Esophagus muscularis mucosa (tissue), 4 donors: ENCODE measurements around the gene ITPR2. TPM values are rescaled to one million over a fixed set of nuclear protein-coding genes. Genes with fewer than 3 reads are reported as not detected.

Experiments
- DNase-seq: peaks from one replicate; pipeline ENCODE4 v3.0.0-alpha.2; 2017; ENCODE audit errors: extremely low spot score
- H3K27ac ChIP-seq, 4 donors: fragments of 200-600 bp; sonication (generic); replicated peaks in 1 of 4; 1 replicate in 3 of 4; 2 replicates in 1 of 4; pipeline ENCODE4 v1.5.1; 2016 to 2019; ENCODE audit warnings: mild to moderate bottlenecking in 1 of 4
- H3K27me3 ChIP-seq, 4 donors: fragments of 200-600 bp; sonication (generic); one replicate each; pipeline versions ENCODE4 v1.5.1 to v1.6.0; 2016 to 2019
- H3K36me3 ChIP-seq, 4 donors: fragments of 200-600 bp; sonication (generic); one replicate each; pipeline ENCODE4 v1.5.1; 2016 to 2019
- H3K4me1 ChIP-seq, 4 donors: fragments of 200-600 bp; sonication (generic); one replicate each; pipeline ENCODE4 v1.5.1; 2016 to 2019
- H3K4me3 ChIP-seq, 4 donors: fragments of 200-600 bp; sonication (generic); 1 replicate in 2 of 4; 2 replicates in 2 of 4; pipeline ENCODE4 v1.5.1; 2016 to 2019; ENCODE audit warnings: mild to moderate bottlenecking in 4 of 4, moderate library complexity in 1 of 4
- H3K9me3 ChIP-seq, 4 donors: fragments of 200-600 bp; sonication (generic); 1 replicate in 3 of 4; 2 replicates in 1 of 4; pipeline ENCODE4 v1.5.1; 2016 to 2019
- EP300 ChIP-seq: sonication (generic); formaldehyde crosslinking; IDR thresholded peaks from one replicate; pipeline ENCODE4 v1.6.1; 2017; ENCODE audit warnings: antibody characterized with exemption
- POLR2A ChIP-seq: fragments of 450-650 bp; IDR thresholded peaks from one replicate; pipeline ENCODE4 v1.6.1; 2017; ENCODE audit warnings: antibody characterized with exemption, moderate library complexity, mild to moderate bottlenecking, low read depth
- POLR2AphosphoS5 ChIP-seq, 2 donors: sonication (generic); formaldehyde crosslinking; IDR thresholded peaks; one replicate each; pipeline ENCODE4 v1.6.1; 2017; ENCODE audit warnings: antibody characterized with exemption in 2 of 2
- WGBS: methylation state at CpG from one replicate; pipeline ENCODE4 v1.1.5; 2018; 5-methylcytosine and 5-hydroxymethylcytosine counted together
- intact Hi-C: fragments of 100-400 bp; cut with DNase I; formaldehyde crosslinking; loops from one replicate; pipeline ENCODE4 v1.15.1; 2023
- total RNA-seq, 4 donors: library from RNA; depleted of rRNA; stranded (reverse); fragments of >200 nt; gene quantifications; one replicate each; pipeline versions ENCODE4 v1.1.0 to v1.2.1, GENCODE V29; 2016
- TF ChIP-seq, protein P1 (sequence below), 3 experiments: fragments of 200-600 bp in 2 of 3; fragments of 450-650 bp in 1 of 3; sonication (generic) in 2 of 3; IDR thresholded peaks; one replicate each; pipeline ENCODE4 v1.5.1; 2017 to 2019; ENCODE audit warnings: antibody characterized with exemption in 3 of 3, mild to moderate bottlenecking in 2 of 3, moderate library complexity in 1 of 3

Gene ITPR2
- total RNA-seq, 4 donors from 2014 or later: 23.7 to 26.6 (median 25.4) TPM

DNA sequence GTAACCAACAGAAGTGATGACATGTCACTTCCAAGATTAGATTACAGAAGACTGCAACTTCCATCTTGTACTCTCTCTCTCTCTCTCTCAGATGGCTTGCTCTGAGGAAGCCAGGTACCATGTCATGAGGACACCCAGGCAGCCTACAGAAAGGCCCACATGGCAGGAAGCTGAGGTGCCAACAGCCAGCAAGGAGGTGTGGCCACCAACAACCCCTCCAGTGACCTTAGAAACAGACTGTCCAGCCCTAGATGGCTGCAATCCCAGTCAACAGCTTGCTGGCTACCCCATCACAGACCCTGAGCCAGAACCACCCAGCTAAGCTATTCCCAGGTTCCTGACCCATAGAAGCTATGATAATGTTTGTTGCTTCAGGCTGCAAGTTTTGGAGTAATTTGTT, 178.4 kb downstream of the ITPR2 start:
- Histone ChIP-seq H3K27ac (no peak overlapping the region), H3K9me3 (no peaks in the 10 kb centered on the region), H3K27me3 (no peaks in the 10 kb centered on the region), H3K4me1 (peaks cover 0 to 11% (median 9%) of the 10 kb centered on the region in 4 donors), H3K36me3 (peaks cover 0 to 45% (median 31%) of the 10 kb centered on the region in 4 donors), H3K4me3 (no peak overlapping the region)
- TF ChIP-seq POLR2A: no peak
- TF ChIP-seq, protein P1, sequence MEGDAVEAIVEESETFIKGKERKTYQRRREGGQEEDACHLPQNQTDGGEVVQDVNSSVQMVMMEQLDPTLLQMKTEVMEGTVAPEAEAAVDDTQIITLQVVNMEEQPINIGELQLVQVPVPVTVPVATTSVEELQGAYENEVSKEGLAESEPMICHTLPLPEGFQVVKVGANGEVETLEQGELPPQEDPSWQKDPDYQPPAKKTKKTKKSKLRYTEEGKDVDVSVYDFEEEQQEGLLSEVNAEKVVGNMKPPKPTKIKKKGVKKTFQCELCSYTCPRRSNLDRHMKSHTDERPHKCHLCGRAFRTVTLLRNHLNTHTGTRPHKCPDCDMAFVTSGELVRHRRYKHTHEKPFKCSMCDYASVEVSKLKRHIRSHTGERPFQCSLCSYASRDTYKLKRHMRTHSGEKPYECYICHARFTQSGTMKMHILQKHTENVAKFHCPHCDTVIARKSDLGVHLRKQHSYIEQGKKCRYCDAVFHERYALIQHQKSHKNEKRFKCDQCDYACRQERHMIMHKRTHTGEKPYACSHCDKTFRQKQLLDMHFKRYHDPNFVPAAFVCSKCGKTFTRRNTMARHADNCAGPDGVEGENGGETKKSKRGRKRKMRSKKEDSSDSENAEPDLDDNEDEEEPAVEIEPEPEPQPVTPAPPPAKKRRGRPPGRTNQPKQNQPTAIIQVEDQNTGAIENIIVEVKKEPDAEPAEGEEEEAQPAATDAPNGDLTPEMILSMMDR (IDR thresholded peaks at IDR 0.05): no peak
- TF ChIP-seq EP300: no peak
- TF ChIP-seq POLR2AphosphoS5 (IDR thresholded peaks at IDR 0.05): no peak
- DNase-seq: no peak
- intact Hi-C loops: loop anchor here (5.0 to 10.0 kb wide), 2 partner anchors 220 to 557 kb away; no protein-coding TSS in a partner anchor

DNA sequence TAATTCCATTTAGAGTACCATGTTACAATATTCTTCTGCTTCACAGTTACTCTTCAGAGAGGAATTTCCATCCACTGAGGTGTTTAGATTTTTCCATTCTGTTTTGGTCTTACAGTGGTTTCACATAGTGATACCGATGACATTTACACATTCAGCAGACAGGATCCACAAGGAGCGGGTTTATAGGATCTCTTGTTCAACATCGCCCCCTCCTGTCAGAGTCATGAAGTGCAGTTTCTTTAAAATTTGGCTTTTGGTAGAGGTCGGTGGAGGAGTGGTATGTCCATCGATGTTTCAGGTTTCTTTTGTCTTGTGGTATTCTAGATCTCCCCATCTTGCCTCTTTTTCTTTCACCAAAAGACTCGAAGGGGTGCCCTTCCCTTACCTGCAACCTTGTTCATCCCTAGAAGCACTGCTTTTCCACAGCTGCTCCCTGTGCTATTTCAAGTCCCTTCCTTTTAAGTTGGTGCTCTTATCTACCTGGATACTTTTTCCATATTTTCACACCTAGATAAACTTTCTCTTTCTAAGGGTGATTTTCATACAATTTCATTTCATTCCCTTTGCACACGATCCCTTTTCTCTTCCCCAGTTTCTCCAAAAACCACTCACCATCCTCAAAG, 181.3 kb downstream of the ITPR2 start:
- intact Hi-C loops: loop anchor here (1.0 to 10.0 kb wide), 3 partner anchors 22 to 554 kb away; no protein-coding TSS in a partner anchor
- Histone ChIP-seq H3K36me3 (peaks cover 0 to 30% (median 18%) of the 10 kb centered on the region in 4 donors), H3K4me1 (peaks cover 0 to 33% (median 20%) of the 10 kb centered on the region in 4 donors), H3K27me3 (no peaks in the 10 kb centered on the region), H3K9me3 (no peaks in the 10 kb centered on the region), H3K27ac (peak overlapping the region in 3 of 4 donors; percentile 5 to 52 (median 28)), H3K4me3 (no peak overlapping the region)
- TF ChIP-seq EP300: no peak
- TF ChIP-seq, protein P1 (IDR thresholded peaks at IDR 0.05): peak; percentile 79 to 84 (median 82)
- DNase-seq: no peak
- 41% methylated on average over 7 of the region's 7 CpGs for WGBS

DNA sequence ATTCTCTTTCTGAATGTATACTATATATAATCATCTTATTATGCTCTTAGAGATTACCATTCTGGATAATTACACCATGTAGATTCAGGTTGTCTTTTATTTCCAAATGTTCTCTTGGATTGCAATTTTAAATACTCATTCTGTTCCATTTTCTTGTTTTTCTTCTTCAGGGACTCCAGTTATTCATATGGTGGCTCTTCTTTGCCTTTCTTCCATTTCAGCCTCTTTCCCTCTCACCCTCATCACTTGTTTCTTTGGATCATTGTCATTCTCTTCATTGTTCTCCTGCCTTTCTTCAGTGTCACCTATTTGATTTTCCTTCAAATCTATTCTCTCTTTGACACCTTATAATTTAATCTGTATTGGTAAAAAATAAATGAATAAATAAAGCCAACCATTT, 182.0 kb downstream of the ITPR2 start:
- peaks cover 0 to 24% (median 14%) of the 10 kb centered on the region in 4 donors for H3K36me3 ChIP-seq
- no peaks in the 10 kb centered on the region for H3K9me3 ChIP-seq
- H3K27me3 ChIP-seq: no peaks in the 10 kb centered on the region
- H3K4me1 ChIP-seq: peaks cover 0 to 39% (median 23%) of the 10 kb centered on the region in 4 donors
- peak overlapping the region in 3 of 4 donors; percentile 5 to 52 (median 28) for H3K27ac ChIP-seq
- TF ChIP-seq POLR2AphosphoS5 (IDR thresholded peaks at IDR 0.05) (no peak), EP300 (no peak), POLR2A (no peak)
- TF ChIP-seq, protein P1 (IDR thresholded peaks at IDR 0.05): no peak
- intact Hi-C loops: loop anchor here (5.0 to 10.0 kb wide), 2 partner anchors 216 to 554 kb away; no protein-coding TSS in a partner anchor
- no peak overlapping the region for H3K4me3 ChIP-seq
- DNase-seq: no peak

DNA sequence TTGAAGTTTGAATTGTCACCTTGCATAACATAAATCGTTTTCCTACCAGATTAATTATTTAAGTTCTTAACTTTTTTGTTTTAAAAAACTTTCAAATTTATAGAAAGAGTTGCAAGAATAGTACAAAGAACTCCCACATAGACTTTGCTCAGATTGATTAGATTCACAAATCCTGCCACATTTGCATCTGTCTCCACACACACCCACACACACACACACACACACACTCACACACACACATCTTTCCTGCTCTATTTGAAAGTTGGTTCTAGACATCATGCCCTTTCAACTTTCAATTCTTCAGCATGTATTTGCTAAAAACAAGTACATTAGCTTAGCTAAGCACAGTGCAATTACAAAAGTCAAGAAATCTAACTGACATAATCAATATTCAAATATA, 184.0 kb downstream of the ITPR2 start:
- intact Hi-C loops: no loop called here

More for the DNA sequence above, 184.0 kb downstream of the ITPR2 start:
- peaks cover 0 to 45% (median 29%) of the 10 kb centered on the region in 4 donors for H3K4me1 ChIP-seq
- DNase-seq: no peak
- no peaks in the 10 kb centered on the region for H3K27me3 ChIP-seq
- H3K36me3 ChIP-seq: peaks cover 0 to 6% (median 3%) of the 10 kb centered on the region in 4 donors
- WGBS: 31% methylated on average over 1 of the region's 1 CpG
- peak overlapping the region; percentile 41 to 60 (median 50) for H3K27ac ChIP-seq
- no peaks in the 10 kb centered on the region for H3K9me3 ChIP-seq
- TF ChIP-seq EP300: no peak
- TF ChIP-seq, protein P1 (IDR thresholded peaks at IDR 0.05): no peak
- no peak for TF ChIP-seq POLR2A
- no peak for TF ChIP-seq POLR2AphosphoS5 (IDR thresholded peaks at IDR 0.05)
- no peak overlapping the region for H3K4me3 ChIP-seq
